Endothelial cell of umbilical vein (primary cell): ENCODE results near the gene FOXP1.

Experiments
- EZH2 ChIP-seq: IDR thresholded peaks from 2 replicates; pipeline ENCODE4 v1.6.1; 2012; ENCODE audit warnings: borderline replicate concordance, low read depth, mild to moderate bottlenecking, moderate library complexity, low read length, inconsistent platforms; ENCODE audit not compliant: severe bottlenecking
- FOS ChIP-seq: IDR thresholded peaks from 2 replicates; pipeline ENCODE4 v1.6.1; 2011; ENCODE audit warnings: mild to moderate bottlenecking, low read length, moderate library complexity, borderline replicate concordance; ENCODE audit not compliant: insufficient read depth
- GATA2 ChIP-seq: IDR thresholded peaks from 2 replicates; pipeline ENCODE4 v1.7.0; 2011; ENCODE audit warnings: low read depth, mild to moderate bottlenecking, moderate library complexity, mixed read lengths, low read length; ENCODE audit not compliant: insufficient read length, insufficient read depth
- JUN ChIP-seq: IDR thresholded peaks from 2 replicates; pipeline ENCODE4 v1.6.1; 2011; ENCODE audit warnings: borderline replicate concordance, low read depth; ENCODE audit not compliant: insufficient read length, insufficient read depth
- MYC ChIP-seq: IDR thresholded peaks from one replicate; pipeline ENCODE4 v1.6.1; 2011; ENCODE audit warnings: mild to moderate bottlenecking, low read depth, low read length
- POLR2A ChIP-seq: IDR thresholded peaks from 2 replicates; pipeline ENCODE4 v1.6.1; 2012; ENCODE audit warnings: low read depth, mild to moderate bottlenecking, control low read depth, low read length
- POLR2AphosphoS5 ChIP-seq: IDR thresholded peaks from 2 replicates; pipeline ENCODE4 v1.6.1; 2012; ENCODE audit warnings: low read depth, mild to moderate bottlenecking, control low read depth, low read length, moderate library complexity; ENCODE audit not compliant: insufficient read depth
- TF ChIP-seq, protein P1 (sequence below), 2 donors: IDR thresholded peaks; 1 replicate in 1 of 2; 2 replicates in 1 of 2; pipeline ENCODE4 v1.5.1; 2011; ENCODE audit warnings: low read length in 2 of 2, mild to moderate bottlenecking in 2 of 2, moderate library complexity in 2 of 2, control low read depth in 1 of 2, inconsistent platforms in 1 of 2, low read depth in 1 of 2; ENCODE audit not compliant: insufficient read depth in 1 of 2; ENCODE audit errors: extremely low read depth in 1 of 2
- TF ChIP-seq, protein P2 (sequence below): IDR thresholded peaks from 2 replicates; pipeline ENCODE4 v1.6.1; 2011; ENCODE audit not compliant: insufficient read depth, insufficient read length

DNA sequence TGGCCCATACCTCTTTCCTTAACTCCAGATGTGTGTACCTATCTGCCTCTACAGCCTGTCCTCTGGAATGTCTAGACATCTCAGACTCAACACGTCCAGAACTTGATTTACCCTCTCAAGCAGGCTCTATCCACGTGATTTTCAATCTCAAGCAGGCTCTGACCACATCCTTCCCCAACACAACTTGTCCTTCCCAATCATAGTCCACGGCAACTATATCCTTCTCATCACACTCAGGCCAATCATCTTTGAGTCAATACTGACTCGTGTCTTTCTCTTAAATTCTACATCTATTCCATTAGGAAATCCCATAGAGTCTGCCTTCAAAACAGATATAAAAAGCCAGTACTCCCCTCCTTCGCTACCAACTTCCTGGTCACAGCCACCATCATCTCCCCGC is 70.4 kb downstream of the FOXP1 start:
- TF ChIP-seq, protein P1, sequence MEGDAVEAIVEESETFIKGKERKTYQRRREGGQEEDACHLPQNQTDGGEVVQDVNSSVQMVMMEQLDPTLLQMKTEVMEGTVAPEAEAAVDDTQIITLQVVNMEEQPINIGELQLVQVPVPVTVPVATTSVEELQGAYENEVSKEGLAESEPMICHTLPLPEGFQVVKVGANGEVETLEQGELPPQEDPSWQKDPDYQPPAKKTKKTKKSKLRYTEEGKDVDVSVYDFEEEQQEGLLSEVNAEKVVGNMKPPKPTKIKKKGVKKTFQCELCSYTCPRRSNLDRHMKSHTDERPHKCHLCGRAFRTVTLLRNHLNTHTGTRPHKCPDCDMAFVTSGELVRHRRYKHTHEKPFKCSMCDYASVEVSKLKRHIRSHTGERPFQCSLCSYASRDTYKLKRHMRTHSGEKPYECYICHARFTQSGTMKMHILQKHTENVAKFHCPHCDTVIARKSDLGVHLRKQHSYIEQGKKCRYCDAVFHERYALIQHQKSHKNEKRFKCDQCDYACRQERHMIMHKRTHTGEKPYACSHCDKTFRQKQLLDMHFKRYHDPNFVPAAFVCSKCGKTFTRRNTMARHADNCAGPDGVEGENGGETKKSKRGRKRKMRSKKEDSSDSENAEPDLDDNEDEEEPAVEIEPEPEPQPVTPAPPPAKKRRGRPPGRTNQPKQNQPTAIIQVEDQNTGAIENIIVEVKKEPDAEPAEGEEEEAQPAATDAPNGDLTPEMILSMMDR (IDR thresholded peaks at IDR 0.05; ENCODE audit: extremely low read depth in 1 of 2, insufficient read depth in 1 of 2, low read depth in 1 of 2, low read length in 2 of 2): no peak
- TF ChIP-seq MYC: no peak
- no peak for TF ChIP-seq JUN
- TF ChIP-seq, protein P2, sequence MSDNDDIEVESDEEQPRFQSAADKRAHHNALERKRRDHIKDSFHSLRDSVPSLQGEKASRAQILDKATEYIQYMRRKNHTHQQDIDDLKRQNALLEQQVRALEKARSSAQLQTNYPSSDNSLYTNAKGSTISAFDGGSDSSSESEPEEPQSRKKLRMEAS: no peak
- TF ChIP-seq POLR2A: no peak
- no peak for TF ChIP-seq FOS
- TF ChIP-seq EZH2: no peak
- no peak for TF ChIP-seq POLR2AphosphoS5
- no peak for TF ChIP-seq GATA2
